GM18867 (cell line): Measurements from ENCODE around the gene RPL36AL.

Source experiments
- ATAC-seq: cut with Tn5 transposase; IDR thresholded peaks from one replicate; pipeline ENCODE4 v1.9.1; 2021; ENCODE audit warnings: mild to moderate bottlenecking, moderate library complexity; ENCODE audit not compliant: unreplicated experiment

Gene RPL36AL

DNA sequence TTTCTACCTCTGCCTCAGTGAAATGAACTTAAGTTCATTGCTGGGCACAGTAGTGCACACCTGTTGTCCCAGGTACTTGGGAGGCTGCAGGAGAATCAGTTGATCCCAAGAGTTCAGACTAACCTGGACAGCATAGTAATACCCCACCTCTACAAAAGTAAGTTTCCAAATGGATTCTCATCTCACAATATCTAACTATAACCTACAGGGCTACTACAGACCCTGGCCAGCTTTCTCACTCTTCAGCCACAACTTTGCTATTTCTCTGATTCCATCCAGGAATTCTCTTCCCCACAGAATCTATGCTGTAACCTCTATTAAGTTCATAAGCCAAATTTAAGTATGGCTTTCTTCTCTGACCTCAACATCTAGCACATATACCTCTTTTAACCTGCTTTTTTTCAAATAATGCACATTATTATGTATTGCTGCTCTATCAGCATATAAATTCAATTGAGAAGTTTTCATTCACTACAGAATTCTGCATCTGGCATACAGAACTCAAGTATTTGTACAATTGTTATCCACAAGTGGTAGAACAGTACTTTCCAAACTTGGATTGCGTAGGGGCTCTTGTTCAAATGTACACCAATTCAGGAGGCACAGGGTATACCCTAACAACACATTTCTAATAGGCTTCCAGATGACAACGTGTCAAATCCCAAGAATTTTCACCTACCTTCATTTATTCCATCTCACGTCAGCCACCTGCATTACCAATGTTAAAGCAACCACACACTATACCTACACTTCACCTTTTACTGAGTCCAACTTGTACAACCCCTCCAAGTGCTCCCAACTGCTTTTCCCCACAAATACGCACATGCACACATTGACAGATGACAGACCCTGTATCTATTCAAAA lies 38.1 kb downstream of the RPL36AL start:
- ATAC-seq = no peak

DNA sequence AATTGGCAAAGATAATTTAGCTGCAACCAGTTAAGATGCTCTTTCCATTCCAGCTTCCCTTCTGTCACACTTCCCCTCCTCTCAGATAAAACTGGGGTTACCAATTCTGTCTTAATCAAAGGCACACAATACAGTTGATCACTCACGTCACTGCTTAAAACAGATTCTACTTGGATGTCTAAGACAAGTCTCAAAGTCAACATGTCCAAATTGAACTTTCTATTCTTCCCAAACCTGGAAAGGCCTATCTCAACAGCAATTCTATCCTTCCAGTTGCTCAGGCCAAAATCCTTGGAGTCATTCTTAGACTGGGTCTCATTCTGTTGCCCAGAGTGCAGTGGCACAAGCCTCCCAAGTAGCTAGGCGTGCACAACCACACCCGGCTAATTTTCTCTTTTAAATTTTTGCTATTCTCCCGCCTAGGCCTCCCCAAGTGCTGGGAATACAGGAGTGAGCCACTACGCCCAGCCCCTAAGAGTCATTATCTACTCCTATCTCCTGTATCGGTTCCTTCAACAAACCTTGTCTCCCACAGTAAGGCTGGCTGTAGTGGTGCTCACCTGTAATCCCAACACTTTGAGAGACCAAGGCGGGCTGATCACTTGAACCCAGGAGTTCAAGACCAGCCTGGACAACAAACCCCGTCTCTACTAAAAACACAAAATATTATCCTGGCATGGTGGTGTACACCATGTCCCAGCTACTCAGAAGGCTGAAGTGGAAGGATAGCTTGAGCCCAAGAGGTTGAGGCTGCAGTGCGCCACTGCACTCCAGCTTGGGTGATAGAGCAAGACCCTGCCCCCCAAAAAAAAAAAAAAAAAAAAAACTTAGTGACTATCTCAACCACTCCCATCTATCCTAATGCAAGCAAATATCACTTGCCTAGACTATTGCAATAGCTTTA lies 39.0 kb downstream of the RPL36AL start:
- ATAC-seq = no peak

DNA sequence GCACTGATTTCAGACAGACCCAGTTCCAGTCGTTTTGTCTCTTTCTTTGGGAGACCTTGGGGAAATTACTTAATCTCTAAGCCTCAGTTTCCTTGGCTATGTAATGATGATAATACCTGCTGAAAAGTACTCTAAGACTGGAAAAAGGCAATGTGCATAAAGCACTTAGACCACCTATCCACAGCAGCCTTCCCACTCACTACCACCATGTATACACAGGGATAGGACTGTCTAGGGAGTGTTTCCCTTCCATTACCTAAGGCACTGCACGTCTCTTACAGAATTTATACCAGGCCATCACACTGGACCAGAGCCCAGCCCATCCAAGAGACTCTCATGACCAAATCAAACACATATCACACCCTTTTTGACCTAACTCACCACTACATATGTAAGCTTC lies 40.6 kb downstream of the RPL36AL start:
- no peak for ATAC-seq

DNA sequence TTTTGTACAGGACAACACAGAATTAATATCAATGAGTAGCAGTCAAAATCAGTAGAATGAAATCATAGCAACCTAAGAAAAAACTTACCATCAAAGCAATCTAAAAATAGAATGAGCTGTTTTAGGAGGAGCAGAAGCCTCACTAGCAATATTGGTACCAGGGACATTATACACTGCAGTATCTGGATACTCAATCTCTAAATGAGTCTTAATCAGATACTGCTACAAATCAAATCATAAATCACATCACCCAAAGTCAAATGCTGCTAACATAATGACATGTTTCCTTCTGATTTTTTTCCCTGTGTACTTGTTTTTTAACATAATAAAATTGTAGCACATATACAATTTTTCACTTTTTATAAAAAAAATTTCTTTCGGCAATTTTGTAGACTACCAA lies 42.3 kb downstream of the RPL36AL start:
- no peak for ATAC-seq

DNA sequence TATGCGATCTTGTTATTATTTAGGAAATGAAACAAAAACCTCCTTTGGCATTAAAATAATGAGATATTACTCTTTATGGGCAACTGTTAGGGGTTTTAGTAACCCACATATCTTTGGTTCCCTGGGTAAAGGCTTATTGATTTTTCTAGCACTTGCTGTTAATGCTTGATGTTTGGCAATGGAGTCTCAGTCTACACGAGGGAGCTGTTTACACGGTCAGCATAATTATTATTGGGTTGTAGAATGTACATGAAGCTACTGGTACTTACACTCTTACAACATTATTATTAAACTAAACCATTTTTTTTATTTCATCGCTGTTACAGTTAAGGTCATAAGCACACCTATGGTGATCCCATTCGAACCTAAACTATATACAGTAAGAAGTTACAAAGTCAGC lies 46.4 kb downstream of the RPL36AL start:
- ATAC-seq = no peak

DNA sequence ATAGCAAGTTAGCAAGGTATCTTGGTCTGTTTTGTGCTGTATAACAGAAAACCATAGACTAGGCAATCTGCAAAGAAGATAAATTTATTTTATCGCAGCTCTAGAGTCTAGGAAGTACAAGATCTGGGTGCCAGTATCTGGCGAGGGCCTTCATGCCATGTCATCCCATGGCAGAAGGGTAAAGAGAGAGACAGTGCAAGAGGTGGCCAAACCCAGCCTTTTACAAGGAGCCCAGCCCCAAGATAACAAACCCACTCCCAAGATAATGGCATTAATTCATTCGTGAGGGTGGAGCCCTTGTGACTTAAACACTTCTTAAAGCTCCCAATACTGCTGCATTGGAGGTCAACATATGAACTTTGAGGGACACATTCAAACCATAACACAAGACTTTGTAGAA lies 51.1 kb downstream of the RPL36AL start:
- no peak for ATAC-seq
